ENCODE measurements around the gene MCF2L.
A peak's percentile ranks its signal among the peaks of the same experiment; 100 is the strongest.

Gene MCF2L

DNA sequence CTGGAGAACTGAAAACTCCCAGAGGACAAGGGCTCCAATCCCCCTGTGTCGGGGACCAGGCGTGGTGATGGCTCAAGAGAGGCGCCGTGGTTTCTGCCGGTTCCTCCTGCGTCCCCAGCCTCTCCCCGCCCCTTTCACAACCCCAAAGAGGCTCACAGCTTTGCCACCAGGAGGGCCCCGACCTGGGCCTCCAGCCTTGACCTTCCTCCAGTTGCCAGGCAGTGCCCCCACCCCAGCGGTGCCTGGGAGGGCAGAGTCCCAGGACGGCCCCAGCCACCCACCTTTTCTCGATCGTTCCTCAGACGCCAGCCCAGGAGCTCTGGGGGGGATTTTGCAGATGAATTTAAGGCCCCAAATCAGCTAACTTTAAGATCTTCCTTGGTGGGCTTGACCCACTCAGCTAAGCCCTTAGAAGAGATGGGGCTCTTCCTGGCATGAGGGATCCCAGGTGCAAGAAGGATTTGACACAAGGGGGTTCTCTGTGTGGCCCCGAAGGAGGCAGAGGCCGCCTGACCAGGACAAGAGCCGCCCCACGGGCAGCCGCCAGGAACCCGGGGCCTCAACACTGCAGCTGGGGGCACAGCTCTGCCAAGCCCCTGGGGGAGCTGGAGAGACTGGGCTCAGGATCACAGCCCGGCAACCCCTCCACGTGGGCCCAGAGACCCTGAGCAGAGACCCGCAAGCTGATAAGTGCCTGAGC is 47.0 kb downstream of the MCF2L start:
- Histone ChIP-seq H2AK5ac (ENCODE audit: low read depth, low read length) (peak overlapping the region; percentile 34), H3K14ac (ENCODE audit: low read length) (no peak overlapping the region), H2AFZ (ENCODE audit: low read length) (no peak overlapping the region), H3K27me3 (ENCODE audit: control insufficient read depth in 3 of 3, insufficient read depth in 3 of 3, low read depth in 1 of 3, low read length in 3 of 3) (no peaks in the 10 kb centered on the region), H3K4me2 (ENCODE audit: insufficient read depth, low read length, poor library complexity, severe bottlenecking) (no peak overlapping the region), H3K4ac (ENCODE audit: low read length) (no peak overlapping the region), H3K27ac (replicated peaks; ENCODE audit: low read length) (no peak overlapping the region), H3K4me1 (ENCODE audit: control insufficient read depth in 2 of 2, insufficient read depth in 1 of 2, low read depth in 1 of 2, low read length in 2 of 2) (peaks cover 0 to 7% of the 10 kb centered on the region in 2 donors), H4K8ac (ENCODE audit: low read depth, low read length) (no peak overlapping the region), H3K23ac (ENCODE audit: low read depth, low read length, poor library complexity) (no peak overlapping the region), H2BK15ac (ENCODE audit: low read length) (no peak overlapping the region), H3K9me3 (replicated peaks in 1 of 2; ENCODE audit: control insufficient read depth in 2 of 2, insufficient read depth in 1 of 2, low read depth in 1 of 2, low read length in 2 of 2) (peaks cover 8 to 12% of the 10 kb centered on the region in 2 donors), H2BK5ac (ENCODE audit: low read length) (no peak overlapping the region), H3K9ac (ENCODE audit: low read depth, low read length, poor library complexity) (no peak overlapping the region), H3K79me1 (ENCODE audit: low read depth, low read length) (peaks cover 22% of the 10 kb centered on the region), H4K91ac (ENCODE audit: low read depth, low read length, poor library complexity) (no peak overlapping the region), H3K4me3 (ENCODE audit: low read length in 2 of 2) (no peak overlapping the region), H3K36me3 (replicated peaks in 1 of 2; ENCODE audit: control insufficient read depth in 2 of 2, insufficient read depth in 2 of 2, low read length in 2 of 2) (peaks cover 18 to 71% of the 10 kb centered on the region in 2 donors), H2BK12ac (ENCODE audit: low read length) (no peak overlapping the region), H2BK120ac (ENCODE audit: low read depth, low read length) (peak overlapping the region; percentile 97), H3K18ac (ENCODE audit: low read length) (peak overlapping the region; percentile 56)
- WGBS, 2 donors (ENCODE audit: extremely low coverage in 2 of 2, insufficient read length in 2 of 2, insufficient replicate concordance in 1 of 2) = no CpG with 5 or more reads among the region's 22 CpGs
- no peak for DNase-seq (ENCODE audit: low spot score)

DNA sequence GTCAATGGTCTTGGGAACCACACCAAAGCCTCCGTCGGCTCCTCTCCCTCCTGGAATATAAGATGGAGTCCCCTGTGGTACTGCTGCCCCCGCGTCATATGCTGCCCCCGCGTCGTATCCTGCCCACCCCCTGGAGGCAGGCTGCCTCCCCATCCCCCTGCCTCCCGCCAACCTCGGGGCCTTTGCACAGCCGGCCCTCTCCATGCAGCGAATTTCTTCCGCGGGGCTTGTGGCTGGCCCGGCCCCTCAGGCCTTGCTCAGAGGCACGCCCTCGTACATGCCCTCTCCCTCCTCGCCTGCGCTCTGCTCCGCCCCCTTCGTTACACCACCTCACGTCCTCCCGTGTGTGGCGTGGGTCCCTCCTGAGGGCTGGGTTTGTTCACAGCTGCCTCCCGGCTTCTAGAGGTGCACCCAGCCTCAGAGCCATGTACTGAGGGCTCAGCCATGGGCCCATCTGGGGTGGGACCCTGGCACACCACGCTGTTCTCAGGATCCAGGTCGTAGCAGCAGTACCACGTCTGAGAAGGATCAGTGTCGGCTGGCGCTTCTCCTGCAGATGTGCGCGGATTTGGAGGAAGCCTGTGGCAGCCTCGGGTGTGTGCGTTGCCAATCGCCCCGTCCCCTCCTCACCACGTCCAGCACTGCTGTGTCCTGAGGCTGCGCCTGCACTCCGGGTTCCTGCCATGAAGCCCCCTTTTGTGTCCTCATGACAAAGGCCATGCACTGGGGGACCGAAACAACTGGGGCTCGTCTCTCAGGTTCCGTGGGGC is 47.7 kb downstream of the MCF2L start:
- H3K9ac ChIP-seq (ENCODE audit: low read depth, low read length, poor library complexity) = no peak overlapping the region
- H3K27ac ChIP-seq (replicated peaks; ENCODE audit: low read length) = no peak overlapping the region
- H2BK5ac ChIP-seq (ENCODE audit: low read length) = no peak overlapping the region
- no peak overlapping the region for H3K4me2 ChIP-seq (ENCODE audit: insufficient read depth, low read length, poor library complexity, severe bottlenecking)
- peaks cover 17% of the 10 kb centered on the region for H3K79me1 ChIP-seq (ENCODE audit: low read depth, low read length)
- peak overlapping the region; percentile 25 for H3K23ac ChIP-seq (ENCODE audit: low read depth, low read length, poor library complexity)
- H3K36me3 ChIP-seq (replicated peaks in 1 of 2; ENCODE audit: control insufficient read depth in 2 of 2, insufficient read depth in 2 of 2, low read length in 2 of 2) = peaks cover 16 to 71% of the 10 kb centered on the region in 2 donors
- H3K27me3 ChIP-seq (ENCODE audit: control insufficient read depth in 3 of 3, insufficient read depth in 3 of 3, low read depth in 1 of 3, low read length in 3 of 3) = no peaks in the 10 kb centered on the region
- H3K18ac ChIP-seq (ENCODE audit: low read length) = peak overlapping the region; percentile 88
- H2BK15ac ChIP-seq (ENCODE audit: low read length) = no peak overlapping the region
- peak overlapping the region; percentile 86 for H3K14ac ChIP-seq (ENCODE audit: low read length)
- no peak overlapping the region for H2AFZ ChIP-seq (ENCODE audit: low read length)
- no peak for DNase-seq (ENCODE audit: low spot score)
- peaks cover 2 to 14% of the 10 kb centered on the region in 2 donors for H3K4me1 ChIP-seq (ENCODE audit: control insufficient read depth in 2 of 2, insufficient read depth in 1 of 2, low read depth in 1 of 2, low read length in 2 of 2)
- H3K9me3 ChIP-seq (replicated peaks in 1 of 2; ENCODE audit: control insufficient read depth in 2 of 2, insufficient read depth in 1 of 2, low read depth in 1 of 2, low read length in 2 of 2) = peaks cover 6 to 11% of the 10 kb centered on the region in 2 donors
- no peak overlapping the region for H3K4me3 ChIP-seq (ENCODE audit: low read length in 2 of 2)
- peak overlapping the region; percentile 40 for H2AK5ac ChIP-seq (ENCODE audit: low read depth, low read length)
- no peak overlapping the region for H2BK12ac ChIP-seq (ENCODE audit: low read length)
- no peak overlapping the region for H3K4ac ChIP-seq (ENCODE audit: low read length)
- H4K91ac ChIP-seq (ENCODE audit: low read depth, low read length, poor library complexity) = no peak overlapping the region
- peak overlapping the region; percentile 48 for H4K8ac ChIP-seq (ENCODE audit: low read depth, low read length)
- H2BK120ac ChIP-seq (ENCODE audit: low read depth, low read length) = no peak overlapping the region
- WGBS, 2 donors (ENCODE audit: extremely low coverage in 2 of 2, insufficient read length in 2 of 2, insufficient replicate concordance in 1 of 2) = no CpG with 5 or more reads among the region's 41 CpGs

DNA sequence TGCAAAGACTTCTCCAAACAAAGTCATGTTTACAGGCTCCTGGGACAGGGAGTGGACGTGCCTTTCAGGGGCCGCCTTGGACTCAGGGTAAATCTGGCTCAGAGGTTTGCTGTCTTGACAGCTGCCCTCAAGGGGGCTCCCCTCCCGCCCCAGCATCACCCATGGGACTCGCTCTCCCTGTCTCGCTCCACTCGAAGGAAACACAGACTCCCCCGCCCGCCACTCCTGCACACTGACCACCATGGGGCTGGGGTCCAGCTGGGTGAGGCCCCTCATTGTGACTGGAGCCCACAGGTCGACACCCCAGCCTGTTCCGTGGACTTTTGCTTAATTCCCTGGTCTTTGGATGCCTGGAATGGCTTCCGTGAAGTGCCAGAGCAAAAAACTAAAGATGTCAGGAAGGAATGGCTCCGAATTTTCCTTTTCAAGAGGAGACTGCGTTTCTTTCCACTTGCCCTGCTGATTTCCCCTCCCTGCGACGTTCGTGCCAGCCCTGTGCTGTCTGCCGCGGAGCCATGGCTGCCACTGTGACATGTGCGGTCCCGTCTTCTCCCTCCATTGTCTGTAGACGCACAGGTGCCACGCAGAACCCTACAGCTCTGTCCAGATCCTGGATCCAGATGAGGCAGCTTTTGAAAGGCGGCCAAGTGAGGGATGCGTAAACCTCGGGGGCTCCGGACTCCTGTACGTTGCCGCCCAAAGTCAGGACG is 48.6 kb downstream of the MCF2L start:
- Histone ChIP-seq H2BK15ac (ENCODE audit: low read length) (peak overlapping the region; percentile 54), H3K27ac (replicated peaks; ENCODE audit: low read length) (no peak overlapping the region), H3K4me2 (ENCODE audit: insufficient read depth, low read length, poor library complexity, severe bottlenecking) (no peak overlapping the region), H3K79me1 (ENCODE audit: low read depth, low read length) (peaks cover 17% of the 10 kb centered on the region), H2BK120ac (ENCODE audit: low read depth, low read length) (no peak overlapping the region), H4K8ac (ENCODE audit: low read depth, low read length) (no peak overlapping the region), H3K9me3 (replicated peaks in 1 of 2; ENCODE audit: control insufficient read depth in 2 of 2, insufficient read depth in 1 of 2, low read depth in 1 of 2, low read length in 2 of 2) (peaks cover 6 to 11% of the 10 kb centered on the region in 2 donors), H3K9ac (ENCODE audit: low read depth, low read length, poor library complexity) (no peak overlapping the region), H3K36me3 (replicated peaks in 1 of 2; ENCODE audit: control insufficient read depth in 2 of 2, insufficient read depth in 2 of 2, low read length in 2 of 2) (peaks cover 16 to 71% of the 10 kb centered on the region in 2 donors), H3K4me3 (ENCODE audit: low read length in 2 of 2) (no peak overlapping the region), H3K23ac (ENCODE audit: low read depth, low read length, poor library complexity) (no peak overlapping the region), H3K27me3 (ENCODE audit: control insufficient read depth in 3 of 3, insufficient read depth in 3 of 3, low read depth in 1 of 3, low read length in 3 of 3) (no peaks in the 10 kb centered on the region), H3K18ac (ENCODE audit: low read length) (no peak overlapping the region), H4K91ac (ENCODE audit: low read depth, low read length, poor library complexity) (no peak overlapping the region), H2BK12ac (ENCODE audit: low read length) (no peak overlapping the region), H3K4me1 (ENCODE audit: control insufficient read depth in 2 of 2, insufficient read depth in 1 of 2, low read depth in 1 of 2, low read length in 2 of 2) (peaks cover 9 to 22% of the 10 kb centered on the region in 2 donors), H2AK5ac (ENCODE audit: low read depth, low read length) (no peak overlapping the region), H2BK5ac (ENCODE audit: low read length) (no peak overlapping the region), H2AFZ (ENCODE audit: low read length) (no peak overlapping the region), H3K14ac (ENCODE audit: low read length) (no peak overlapping the region), H3K4ac (ENCODE audit: low read length) (peak overlapping the region; percentile 32)
- no CpG with 5 or more reads among the region's 29 CpGs for WGBS, 2 donors (ENCODE audit: extremely low coverage in 2 of 2, insufficient read length in 2 of 2, insufficient replicate concordance in 1 of 2)
- no peak for DNase-seq (ENCODE audit: low spot score)

Data from neuronal stem cell (in vitro differentiated cells).